ENCODE measurements around the gene ZNF32. TPM values are rescaled to one million over a fixed set of nuclear protein-coding genes. Genes with fewer than 3 reads are reported as not detected.

ZNF32 gene
- total RNA-seq, 1 donor = 40.2 TPM

DNA sequence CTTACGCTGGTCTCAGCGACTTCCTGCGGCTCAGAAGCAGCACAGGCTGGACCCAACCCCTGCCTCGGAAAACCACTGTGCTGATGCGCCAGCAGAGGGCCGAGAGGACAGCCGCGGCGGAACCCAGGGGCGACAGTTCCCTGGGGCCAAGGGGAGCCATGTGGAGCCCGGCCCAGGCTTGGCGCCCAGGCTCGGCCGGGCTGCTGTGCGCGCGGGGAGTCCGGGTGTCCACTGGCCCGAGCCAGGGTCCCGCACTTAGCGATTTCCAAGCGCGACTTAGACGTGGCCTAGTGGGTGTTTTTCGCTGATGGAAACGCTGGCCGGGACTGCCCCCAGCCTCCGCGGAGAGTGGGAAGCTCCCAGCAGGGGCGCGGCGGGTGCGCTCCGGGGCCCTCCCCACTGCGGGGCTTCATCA, 18.6 kb upstream of the ZNF32 start:
- DNase-seq (ENCODE audit: low read depth) = no peak
- no peak overlapping the region for H3K4me3 ChIP-seq (ENCODE audit: low read depth, low read length)
- TF ChIP-seq, protein P1, sequence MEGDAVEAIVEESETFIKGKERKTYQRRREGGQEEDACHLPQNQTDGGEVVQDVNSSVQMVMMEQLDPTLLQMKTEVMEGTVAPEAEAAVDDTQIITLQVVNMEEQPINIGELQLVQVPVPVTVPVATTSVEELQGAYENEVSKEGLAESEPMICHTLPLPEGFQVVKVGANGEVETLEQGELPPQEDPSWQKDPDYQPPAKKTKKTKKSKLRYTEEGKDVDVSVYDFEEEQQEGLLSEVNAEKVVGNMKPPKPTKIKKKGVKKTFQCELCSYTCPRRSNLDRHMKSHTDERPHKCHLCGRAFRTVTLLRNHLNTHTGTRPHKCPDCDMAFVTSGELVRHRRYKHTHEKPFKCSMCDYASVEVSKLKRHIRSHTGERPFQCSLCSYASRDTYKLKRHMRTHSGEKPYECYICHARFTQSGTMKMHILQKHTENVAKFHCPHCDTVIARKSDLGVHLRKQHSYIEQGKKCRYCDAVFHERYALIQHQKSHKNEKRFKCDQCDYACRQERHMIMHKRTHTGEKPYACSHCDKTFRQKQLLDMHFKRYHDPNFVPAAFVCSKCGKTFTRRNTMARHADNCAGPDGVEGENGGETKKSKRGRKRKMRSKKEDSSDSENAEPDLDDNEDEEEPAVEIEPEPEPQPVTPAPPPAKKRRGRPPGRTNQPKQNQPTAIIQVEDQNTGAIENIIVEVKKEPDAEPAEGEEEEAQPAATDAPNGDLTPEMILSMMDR (IDR thresholded peaks at IDR 0.05; ENCODE audit: insufficient read depth, low read length) = peak; percentile 29

- TF ChIP-seq, protein P1 (IDR thresholded peaks at IDR 0.05; ENCODE audit: insufficient read depth, low read length) = no peak
- DNase-seq (ENCODE audit: low read depth) = no peak
- H3K4me3 ChIP-seq (ENCODE audit: low read depth, low read length) = no peak overlapping the region
Observed at GRCh38 chr10:43666552-43666951, 17.9 kb upstream of the ZNF32 start.

- TF ChIP-seq, protein P1 (IDR thresholded peaks at IDR 0.05; ENCODE audit: insufficient read depth, low read length) = no peak
- H3K4me3 ChIP-seq (ENCODE audit: low read depth, low read length) = no peak overlapping the region
- DNase-seq (ENCODE audit: low read depth) = no peak
Observed at GRCh38 chr10:43665054-43665453, 16.4 kb upstream of the ZNF32 start.

DNA sequence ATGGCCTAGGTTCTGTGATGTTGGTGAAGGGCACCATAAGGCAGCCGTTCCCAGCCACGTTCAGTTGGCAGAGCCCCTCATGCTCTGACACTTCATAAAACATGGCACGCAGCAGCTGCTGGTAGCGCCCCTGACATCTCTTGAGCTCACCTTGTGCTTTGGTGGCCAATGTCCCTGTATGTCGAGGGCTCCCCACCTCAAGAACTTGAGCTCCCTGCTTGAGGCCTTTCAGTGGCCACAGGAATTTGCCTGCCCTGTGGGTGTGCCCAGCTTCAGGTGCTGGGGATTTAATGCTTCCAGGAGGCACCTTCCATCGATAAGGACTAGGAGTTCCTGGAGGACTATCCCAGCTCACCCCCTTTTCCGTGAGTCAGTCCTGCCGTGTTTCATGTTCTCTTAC, 9.5 kb upstream of the ZNF32 start:
- TF ChIP-seq, protein P1 (IDR thresholded peaks at IDR 0.05; ENCODE audit: insufficient read depth, low read length) = no peak
- H3K4me3 ChIP-seq (ENCODE audit: low read depth, low read length) = no peak overlapping the region
- DNase-seq (ENCODE audit: low read depth) = no peak

GRCh38 chr10:43655311-43655710, 6.6 kb upstream of the ZNF32 start:
- no peak for DNase-seq (ENCODE audit: low read depth)
- TF ChIP-seq, protein P1 (IDR thresholded peaks at IDR 0.05; ENCODE audit: insufficient read depth, low read length) = no peak
- no peak overlapping the region for H3K4me3 ChIP-seq (ENCODE audit: low read depth, low read length)

DNA sequence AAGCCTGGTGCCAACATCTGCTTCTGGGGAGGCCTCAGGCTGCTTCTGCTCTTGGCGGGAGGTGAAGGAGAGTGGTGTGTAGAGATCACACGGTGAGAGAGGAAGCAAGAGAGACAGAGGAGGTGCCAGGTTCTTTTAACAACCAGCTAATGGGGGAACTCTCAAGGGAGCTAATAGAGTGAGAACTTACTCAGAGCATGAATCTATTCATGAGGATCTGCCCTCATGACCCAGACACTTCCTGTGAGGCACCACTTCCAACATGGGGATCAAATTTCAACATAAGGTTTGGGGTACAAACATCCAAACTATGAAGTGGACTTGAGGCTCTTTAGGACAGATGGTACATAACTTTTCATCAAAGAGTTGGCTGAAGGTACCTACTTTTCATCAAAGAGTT, 5.1 kb upstream of the ZNF32 start:
- TF ChIP-seq, protein P1 (IDR thresholded peaks at IDR 0.05; ENCODE audit: insufficient read depth, low read length) = no peak
- DNase-seq (ENCODE audit: low read depth) = peak; percentile 17
- H3K4me3 ChIP-seq (ENCODE audit: low read depth, low read length) = no peak overlapping the region

- TF ChIP-seq, protein P1 (IDR thresholded peaks at IDR 0.05; ENCODE audit: insufficient read depth, low read length) = no peak
- no peak for DNase-seq (ENCODE audit: low read depth)
- H3K4me3 ChIP-seq (ENCODE audit: low read depth, low read length) = peak overlapping the region; percentile 73
Observed at GRCh38 chr10:43649185-43649523, 473 bp upstream of the ZNF32 start.
